ENCODE results near the gene CADPS.

Gene CADPS

DNA sequence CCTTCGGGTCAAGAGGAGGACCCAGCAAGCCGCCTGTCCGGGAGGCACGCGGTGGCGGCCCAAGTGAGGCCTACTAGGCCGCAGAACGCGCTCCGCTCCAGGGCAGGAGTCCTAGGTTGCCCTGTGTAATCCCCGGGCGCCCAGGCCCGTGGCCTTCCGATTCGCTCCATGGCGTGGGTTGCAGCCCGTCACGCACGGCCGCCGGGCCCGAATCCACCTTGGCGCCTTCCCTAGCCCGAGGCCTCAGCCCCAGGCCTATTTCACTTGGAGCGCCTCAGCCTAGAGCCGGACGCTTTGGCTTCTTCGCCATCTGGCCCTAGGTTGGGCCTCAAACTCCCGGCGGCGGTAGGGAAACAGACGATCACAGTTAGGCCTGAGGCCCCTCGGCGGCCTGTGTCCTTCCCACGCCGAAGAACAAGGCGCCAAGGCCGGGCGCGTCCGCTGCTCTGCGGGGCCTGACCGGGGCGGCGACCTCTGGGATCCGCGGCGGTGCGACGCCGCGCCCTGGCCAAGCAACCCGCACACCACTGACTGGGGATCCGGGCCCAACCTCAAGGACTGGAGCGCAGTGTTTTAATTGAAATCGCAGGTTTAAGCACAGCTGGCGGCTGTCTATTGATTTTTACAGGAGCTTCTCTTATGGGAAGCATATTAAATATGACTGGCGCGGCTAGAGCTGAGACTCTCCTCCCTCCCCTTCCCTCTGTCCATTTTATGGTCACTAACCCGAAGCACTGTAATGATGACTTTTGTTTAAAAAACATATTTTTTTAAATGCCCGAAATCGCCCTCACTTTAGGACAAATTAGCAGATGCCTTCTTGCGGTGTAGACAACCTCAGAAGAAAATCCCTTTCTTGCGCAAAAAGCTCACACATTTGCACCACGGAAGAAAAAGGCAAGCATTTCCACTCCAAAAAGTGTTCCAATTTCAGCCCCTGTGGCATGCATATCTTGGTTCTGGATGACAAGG is 498.0 kb downstream of the CADPS start:
- DNase-seq (ENCODE audit: extremely low read depth, insufficient read length) = no peak
- H3K27me3 ChIP-seq (replicated peaks; ENCODE audit: control insufficient read depth, insufficient read depth, low read length) = no peaks in the 10 kb centered on the region; the same call in 1 of the 2 replicates
- H3K36me3 ChIP-seq (ENCODE audit: control insufficient read depth, insufficient read depth, low read length) = no peaks in the 10 kb centered on the region
- no peak for TF ChIP-seq CTCF (IDR thresholded peaks at IDR 0.05; ENCODE audit: insufficient read depth, low read length, poor library complexity, severe bottlenecking)
- H3K4me3 ChIP-seq (replicated peaks; ENCODE audit: low read depth, low read length) = no peak overlapping the region

DNA sequence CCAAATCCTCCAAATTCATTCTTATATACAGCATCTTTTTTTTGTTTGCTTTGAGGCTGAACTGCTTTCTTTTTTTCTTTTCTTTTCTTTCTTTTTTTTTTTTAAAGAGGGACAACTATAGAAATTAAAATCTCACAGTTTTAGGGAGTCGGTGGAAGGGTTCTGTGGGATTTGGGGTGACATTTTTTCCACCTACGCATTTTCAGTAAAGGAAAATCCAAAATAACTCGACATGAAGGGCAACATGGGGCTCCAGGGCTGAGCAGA is 498.8 kb downstream of the CADPS start:
- no peak for TF ChIP-seq CTCF (IDR thresholded peaks at IDR 0.05; ENCODE audit: insufficient read depth, low read length, poor library complexity, severe bottlenecking)
- no peaks in the 10 kb centered on the region for H3K36me3 ChIP-seq (ENCODE audit: control insufficient read depth, insufficient read depth, low read length)
- H3K27me3 ChIP-seq (replicated peaks; ENCODE audit: control insufficient read depth, insufficient read depth, low read length) = no peaks in the 10 kb centered on the region; the same call in 1 of the 2 replicates
- no peak for DNase-seq (ENCODE audit: extremely low read depth, insufficient read length)
- no peak overlapping the region for H3K4me3 ChIP-seq (replicated peaks; ENCODE audit: low read depth, low read length)

DNA sequence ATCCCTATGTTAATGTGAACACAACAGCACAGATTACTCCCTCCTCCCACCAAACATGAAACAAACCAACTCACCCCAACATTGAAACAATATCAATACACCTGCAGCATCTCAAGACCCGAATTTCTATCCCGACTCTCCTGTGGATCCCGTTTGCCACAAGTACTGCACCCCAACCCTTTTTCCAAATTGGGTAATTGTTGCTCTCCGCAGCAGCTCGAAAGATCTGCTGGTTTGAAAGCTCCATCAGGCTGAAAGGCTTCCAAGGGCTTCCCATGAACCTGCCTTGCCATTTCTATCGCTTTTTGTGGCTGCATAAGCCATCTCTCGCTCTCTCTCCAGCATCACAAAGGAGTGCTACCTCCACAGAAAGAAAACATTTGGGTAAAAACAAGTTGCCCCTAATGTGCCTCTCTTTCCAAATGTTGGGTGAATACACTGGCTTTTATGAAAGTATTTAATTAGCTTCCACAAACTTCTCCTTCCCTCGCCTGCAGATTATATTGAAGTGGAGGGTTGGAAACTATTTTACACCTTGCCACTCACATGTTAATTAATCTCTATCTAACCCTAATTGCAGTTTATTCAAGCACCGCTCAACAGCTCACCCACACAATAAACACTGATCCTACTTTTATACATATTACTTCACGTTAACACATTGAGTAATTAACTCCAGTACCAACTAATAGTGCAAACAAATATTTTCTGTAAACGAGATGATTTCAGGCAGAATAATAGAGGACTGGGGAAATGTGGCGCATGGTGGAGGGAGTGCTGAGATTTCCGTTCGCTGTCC is 499.4 kb downstream of the CADPS start:
- Histone ChIP-seq H3K4me3 (replicated peaks; ENCODE audit: low read depth, low read length) (no peak overlapping the region), H3K27me3 (replicated peaks; ENCODE audit: control insufficient read depth, insufficient read depth, low read length) (no peaks in the 10 kb centered on the region; the same call in 1 of the 2 replicates), H3K36me3 (ENCODE audit: control insufficient read depth, insufficient read depth, low read length) (no peaks in the 10 kb centered on the region)
- DNase-seq (ENCODE audit: extremely low read depth, insufficient read length) = no peak
- no peak for TF ChIP-seq CTCF (IDR thresholded peaks at IDR 0.05; ENCODE audit: insufficient read depth, low read length, poor library complexity, severe bottlenecking)

DNA sequence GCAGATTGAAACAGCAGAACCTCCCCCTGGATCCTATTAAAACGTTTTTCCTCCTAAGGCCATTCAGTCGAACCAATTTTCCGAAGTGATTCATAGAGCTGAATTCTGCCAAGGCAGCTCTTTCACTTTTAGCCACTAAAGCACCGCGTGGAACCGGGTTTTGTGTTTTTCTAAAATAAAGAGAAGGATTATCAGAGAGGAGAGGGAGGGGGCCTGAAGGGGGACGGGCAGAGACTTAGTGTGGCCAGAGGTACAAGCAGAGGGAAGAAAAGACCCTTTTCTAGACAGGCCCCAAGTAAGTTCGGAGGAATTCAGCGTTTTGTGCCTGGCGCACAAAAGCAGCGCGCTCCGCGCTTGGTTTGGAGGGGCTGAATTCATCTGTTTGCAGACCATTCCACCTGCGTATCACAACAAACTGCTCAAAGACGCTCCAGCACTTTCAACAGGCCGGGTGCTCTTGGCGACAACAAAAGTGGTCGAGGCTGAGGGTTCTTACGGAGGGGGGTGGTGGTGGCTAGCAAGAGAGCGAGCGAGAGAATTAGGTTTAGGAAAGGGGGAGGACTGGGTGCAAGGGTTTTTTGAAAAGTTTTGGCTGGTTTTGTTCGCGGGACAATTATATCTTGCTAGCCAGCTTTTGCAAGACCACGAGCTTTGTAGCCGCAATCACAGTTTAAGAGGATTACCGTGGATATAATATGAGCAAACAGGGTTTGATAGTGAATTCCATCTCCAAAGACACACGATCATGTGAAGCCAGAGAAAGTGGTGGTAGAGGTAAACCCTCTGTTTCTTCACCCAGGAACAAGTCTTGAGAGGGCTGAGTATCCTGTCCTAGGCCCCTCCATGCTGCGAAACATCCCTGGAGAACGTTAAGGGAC is 500.6 kb downstream of the CADPS start:
- no peaks in the 10 kb centered on the region; the same call in 1 of the 2 replicates for H3K27me3 ChIP-seq (replicated peaks; ENCODE audit: control insufficient read depth, insufficient read depth, low read length)
- no peak overlapping the region for H3K4me3 ChIP-seq (replicated peaks; ENCODE audit: low read depth, low read length)

More for the DNA sequence above, 500.6 kb downstream of the CADPS start:
- DNase-seq (ENCODE audit: extremely low read depth, insufficient read length) = no peak
- H3K36me3 ChIP-seq (ENCODE audit: control insufficient read depth, insufficient read depth, low read length) = no peaks in the 10 kb centered on the region
- no peak for TF ChIP-seq CTCF (IDR thresholded peaks at IDR 0.05; ENCODE audit: insufficient read depth, low read length, poor library complexity, severe bottlenecking)

Measured in GM06990 (cell line).